Esophagus muscularis mucosa (tissue), 3 donors: ENCODE results near the gene PXDN.

Experiments
- POLR2A ChIP-seq: fragments of 450-650 bp; IDR thresholded peaks from one replicate; pipeline ENCODE4 v1.6.1; 2017; ENCODE audit warnings: antibody characterized with exemption, moderate library complexity, mild to moderate bottlenecking, low read depth
- TF ChIP-seq, protein P1 (sequence below), 3 experiments: fragments of 200-600 bp in 2 of 3; fragments of 450-650 bp in 1 of 3; sonication (generic) in 2 of 3; IDR thresholded peaks; one replicate each; pipeline ENCODE4 v1.5.1; 2017 to 2019; ENCODE audit warnings: antibody characterized with exemption in 3 of 3, mild to moderate bottlenecking in 2 of 3, moderate library complexity in 1 of 3

DNA sequence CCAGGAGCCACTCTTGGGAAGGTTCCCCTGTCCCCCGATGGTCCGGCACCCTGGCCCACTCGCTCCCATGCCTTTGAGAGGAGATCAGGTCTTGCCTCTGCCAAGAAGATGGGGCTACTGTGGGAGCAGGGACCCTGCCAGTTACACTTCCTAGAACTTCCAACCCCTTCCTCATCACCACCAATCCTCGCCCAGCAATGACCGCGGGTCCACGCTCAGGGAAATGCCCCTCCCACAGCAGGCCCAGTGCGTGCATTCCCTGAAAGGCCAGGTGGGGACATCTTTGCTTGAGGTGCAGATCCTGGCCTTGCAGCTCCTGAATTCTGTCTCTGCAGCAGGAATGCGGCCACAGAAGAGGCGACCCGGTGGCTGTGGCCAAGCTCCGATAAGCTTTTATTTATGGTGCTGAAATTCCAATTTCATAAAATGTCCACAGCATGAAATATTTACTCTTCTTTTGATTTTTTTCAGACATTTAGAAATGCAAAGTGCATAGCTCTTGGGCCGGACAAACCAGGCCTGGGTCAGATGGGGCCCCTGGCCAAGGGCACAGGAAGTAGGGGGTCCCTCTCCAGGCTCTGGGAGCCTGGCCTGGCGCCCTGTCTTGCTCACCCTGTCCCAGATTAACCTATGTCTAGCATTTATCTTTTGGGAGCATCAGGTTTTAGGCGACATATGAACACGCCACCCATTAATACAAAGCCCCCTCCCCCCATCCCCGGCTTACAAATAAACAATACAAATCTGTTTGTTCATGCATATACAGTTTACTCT lies 29.8 kb downstream of the PXDN start:
- TF ChIP-seq, protein P1, sequence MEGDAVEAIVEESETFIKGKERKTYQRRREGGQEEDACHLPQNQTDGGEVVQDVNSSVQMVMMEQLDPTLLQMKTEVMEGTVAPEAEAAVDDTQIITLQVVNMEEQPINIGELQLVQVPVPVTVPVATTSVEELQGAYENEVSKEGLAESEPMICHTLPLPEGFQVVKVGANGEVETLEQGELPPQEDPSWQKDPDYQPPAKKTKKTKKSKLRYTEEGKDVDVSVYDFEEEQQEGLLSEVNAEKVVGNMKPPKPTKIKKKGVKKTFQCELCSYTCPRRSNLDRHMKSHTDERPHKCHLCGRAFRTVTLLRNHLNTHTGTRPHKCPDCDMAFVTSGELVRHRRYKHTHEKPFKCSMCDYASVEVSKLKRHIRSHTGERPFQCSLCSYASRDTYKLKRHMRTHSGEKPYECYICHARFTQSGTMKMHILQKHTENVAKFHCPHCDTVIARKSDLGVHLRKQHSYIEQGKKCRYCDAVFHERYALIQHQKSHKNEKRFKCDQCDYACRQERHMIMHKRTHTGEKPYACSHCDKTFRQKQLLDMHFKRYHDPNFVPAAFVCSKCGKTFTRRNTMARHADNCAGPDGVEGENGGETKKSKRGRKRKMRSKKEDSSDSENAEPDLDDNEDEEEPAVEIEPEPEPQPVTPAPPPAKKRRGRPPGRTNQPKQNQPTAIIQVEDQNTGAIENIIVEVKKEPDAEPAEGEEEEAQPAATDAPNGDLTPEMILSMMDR (IDR thresholded peaks at IDR 0.05) = no peak
- no peak for TF ChIP-seq POLR2A
